Pulmonary artery endothelial cell (primary cell): ENCODE results near the gene RPS6KA2. TPM values are rescaled to one million over a fixed set of nuclear protein-coding genes. Genes with fewer than 3 reads are reported as not detected.

Source experiments
- DNase-seq: peaks from one replicate; pipeline ENCODE4 v3.0.0-alpha.2; 2011; ENCODE audit warnings: low read depth, low spot score
- total RNA-seq: library from RNA; depleted of rRNA; stranded (reverse); fragments of >200 nt; gene quantifications from 2 replicates; pipeline ENCODE4 v1.2.3, GENCODE V29; 2014

RPS6KA2 gene
- total RNA-seq, 1 donor from 2014 or later, result 124 TPM

- DNase-seq, result no peak
Measured at GRCh38 chr6:166616261-166617238, 10.5 kb downstream of the RPS6KA2 start.

GRCh38 chr6:166615059-166615770, 11.8 kb downstream of the RPS6KA2 start:
- peak; percentile 62 for DNase-seq

- no peak for DNase-seq
Measured at GRCh38 chr6:166614589-166614988, 12.5 kb downstream of the RPS6KA2 start.

GRCh38 chr6:166614171-166614583, 12.9 kb downstream of the RPS6KA2 start:
- no peak for DNase-seq

GRCh38 chr6:166613027-166613426, 14.0 kb downstream of the RPS6KA2 start:
- DNase-seq, result no peak

- DNase-seq, result no peak
Measured at GRCh38 chr6:166612471-166612881, 14.6 kb downstream of the RPS6KA2 start.

DNA sequence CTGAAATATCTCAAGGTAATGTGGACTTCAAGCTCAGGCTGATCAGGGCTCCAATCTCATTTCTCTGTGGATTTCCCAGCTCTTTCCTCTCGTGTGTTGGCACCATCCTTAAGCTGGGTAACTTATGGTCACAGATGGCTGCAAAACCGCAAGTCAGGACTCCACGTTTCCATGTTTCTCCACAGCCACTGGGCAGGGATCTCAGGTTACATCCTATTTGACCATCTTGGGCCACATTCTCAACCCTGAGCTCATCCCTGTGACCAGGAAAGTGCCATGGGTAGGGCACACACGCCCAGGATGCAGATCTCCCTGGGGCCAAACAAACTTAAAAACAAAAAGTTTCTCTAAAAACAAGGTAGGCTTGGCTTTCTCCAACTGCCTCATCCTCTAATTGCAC, 15.4 kb downstream of the RPS6KA2 start:
- no peak for DNase-seq

GRCh38 chr6:166610069-166610468, 17.0 kb downstream of the RPS6KA2 start:
- DNase-seq, result no peak

DNA sequence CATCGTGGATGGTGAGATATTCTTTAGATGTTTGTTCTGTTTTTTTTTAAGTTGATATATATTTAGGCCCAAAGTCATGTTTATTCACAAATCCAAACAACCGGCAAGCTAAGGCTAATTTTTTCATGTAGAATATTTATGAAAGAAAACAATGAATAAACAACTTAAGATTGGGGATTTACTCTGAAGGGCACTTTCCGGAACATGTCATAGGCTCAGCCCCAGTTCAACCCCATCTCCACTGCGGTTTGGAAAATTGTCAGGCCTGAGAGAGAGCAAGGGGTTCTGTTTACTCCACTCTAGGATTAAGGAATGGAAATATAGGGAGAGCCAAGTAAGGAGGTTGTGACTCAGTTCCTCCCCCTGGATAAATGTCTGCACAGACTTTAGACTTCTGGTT, 18.3 kb downstream of the RPS6KA2 start:
- no peak for DNase-seq

- no peak for DNase-seq
Measured at GRCh38 chr6:166605752-166606151, 21.3 kb downstream of the RPS6KA2 start.

DNA sequence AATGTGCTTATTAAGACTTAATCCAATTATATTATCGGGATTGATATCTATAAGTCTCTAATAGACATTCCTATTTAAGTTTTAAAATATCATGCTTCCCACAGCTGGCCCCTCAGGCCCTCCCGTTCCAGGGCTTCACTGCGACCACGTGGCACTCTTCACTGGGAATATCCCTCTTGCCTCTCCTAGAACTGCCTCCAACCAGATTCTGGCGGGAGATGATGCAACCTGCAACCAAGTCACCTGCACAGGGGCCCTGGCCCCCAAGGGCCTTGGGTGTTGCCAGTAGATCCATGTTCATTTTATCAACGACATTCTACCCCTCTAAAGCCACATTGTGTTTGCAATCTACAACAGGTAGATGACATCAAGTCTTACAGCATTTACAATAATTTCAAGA, 22.1 kb downstream of the RPS6KA2 start:
- DNase-seq, result no peak

GRCh38 chr6:166604328-166604727, 22.7 kb downstream of the RPS6KA2 start:
- DNase-seq, result no peak

GRCh38 chr6:166603043-166603690, 23.9 kb downstream of the RPS6KA2 start:
- DNase-seq, result no peak

DNA sequence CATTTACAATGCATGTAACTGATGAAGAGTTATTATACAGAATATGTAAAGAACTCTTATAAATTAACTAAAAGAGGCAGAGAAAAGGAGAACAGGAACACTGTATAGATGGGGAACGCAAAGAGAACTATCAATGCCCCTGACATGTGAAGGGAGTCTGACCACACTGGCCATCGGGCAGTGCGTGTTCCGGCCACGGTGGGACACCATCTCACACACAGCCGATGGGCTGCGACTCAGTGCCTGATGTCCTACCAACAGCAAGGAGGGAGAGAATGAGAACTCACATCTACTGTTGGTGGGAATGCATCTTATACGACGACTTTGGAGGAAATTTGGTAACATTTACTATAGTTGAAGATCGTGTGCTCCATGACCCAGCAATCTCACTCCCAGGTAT, 25.1 kb downstream of the RPS6KA2 start:
- DNase-seq, result no peak

- DNase-seq, result no peak
Measured at GRCh38 chr6:166600931-166601330, 26.1 kb downstream of the RPS6KA2 start.

GRCh38 chr6:166599205-166599604, 27.8 kb downstream of the RPS6KA2 start:
- DNase-seq, result no peak

- DNase-seq, result peak; percentile 95
Measured at GRCh38 chr6:166598441-166599138, 28.5 kb downstream of the RPS6KA2 start.

DNA sequence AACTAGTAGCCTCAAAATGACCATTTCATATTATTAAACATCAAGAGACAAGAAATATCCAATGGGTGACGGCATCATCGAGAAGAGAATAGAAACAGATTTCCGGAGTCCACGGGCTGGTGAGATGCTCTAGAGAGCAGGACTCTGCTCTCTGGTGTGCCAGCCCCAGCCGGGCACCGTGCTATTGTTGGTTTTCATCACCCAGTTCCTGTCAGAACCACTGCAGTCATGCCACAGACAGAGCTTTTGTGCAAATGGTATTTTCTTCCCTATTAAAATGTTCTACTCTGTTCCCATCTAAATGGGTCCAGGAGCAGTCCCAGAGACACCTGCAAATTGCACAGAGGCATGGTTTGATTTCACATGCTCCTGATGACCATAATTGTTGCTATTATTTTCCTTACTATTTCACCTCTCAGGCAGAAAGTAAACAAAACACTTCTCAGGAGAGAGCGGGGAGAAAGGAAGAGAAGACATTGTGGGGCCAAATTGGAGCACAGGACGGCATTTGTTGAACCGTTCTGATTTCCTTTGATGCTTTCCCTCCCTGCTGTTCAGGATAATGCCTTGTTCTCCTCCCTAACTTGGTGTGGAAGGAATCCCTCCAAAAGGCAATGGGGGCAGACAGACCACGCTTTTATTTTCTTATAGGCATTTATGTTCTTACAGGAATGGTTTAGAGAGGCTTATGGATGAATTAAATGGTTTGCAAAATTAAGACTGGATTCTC, 29.2 kb downstream of the RPS6KA2 start:
- DNase-seq, result no peak

GRCh38 chr6:166596776-166597507, 30.1 kb downstream of the RPS6KA2 start:
- DNase-seq, result no peak

DNA sequence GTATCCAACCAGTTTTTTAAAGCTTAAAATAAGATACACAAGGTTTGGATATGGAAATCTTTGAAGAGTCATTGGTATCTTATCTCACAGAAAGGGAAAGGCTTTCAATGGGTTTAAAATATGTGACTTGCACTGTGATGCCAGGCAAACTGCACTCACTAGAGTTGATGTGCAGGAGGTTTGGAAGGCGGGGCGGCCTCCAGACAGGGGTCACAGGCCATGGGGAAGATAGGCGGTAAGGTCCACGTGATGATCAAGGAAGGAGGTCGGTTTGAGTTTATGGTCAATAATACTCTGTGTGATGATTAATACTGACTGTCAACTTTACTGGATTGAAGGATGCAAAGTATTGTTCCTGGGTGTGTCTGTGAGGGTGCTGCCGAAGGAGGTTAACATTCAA, 31.1 kb downstream of the RPS6KA2 start:
- DNase-seq, result no peak
